Stimulated activated CD8-positive, alpha-beta memory T cell treated with anti-CD3 and anti-CD28 coated beads, Interleukin-15, amount 100 ng/mL, for 4 hours (primary cell): ENCODE results near the gene GSTA4.
"Not testable (repeated sequence)": the region's sequence is repeated elsewhere in the genome, so short reads cannot be mapped to it uniquely, and the experiment has no call there.

ENCODE experiments used
- DNase-seq, 2 donors: peaks; one replicate each; pipeline ENCODE4 v3.0.0-alpha.2; 2020; ENCODE audit warnings: low read depth in 2 of 2

GSTA4 gene

DNA sequence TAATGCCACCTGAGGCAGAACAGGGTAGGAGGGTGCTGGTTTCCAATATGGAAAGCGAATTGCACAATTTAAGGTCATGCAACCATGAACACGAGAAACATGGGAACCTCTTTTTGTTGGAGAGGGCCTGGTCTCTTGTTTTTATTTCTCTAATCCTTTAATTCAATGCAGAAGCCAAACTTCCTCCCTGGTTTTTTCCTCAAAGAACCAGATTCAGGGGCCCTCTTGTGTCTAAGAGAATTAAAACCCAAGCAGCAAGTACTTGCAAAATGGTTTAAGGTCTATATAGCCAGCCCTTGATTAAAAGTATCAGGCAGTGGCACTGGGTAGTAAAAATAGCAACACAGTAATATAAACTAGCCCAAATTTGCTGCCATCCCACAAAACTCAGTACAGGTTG, 19.5 kb downstream of the GSTA4 start:
- DNase-seq = no peak

GRCh38 chr6:52972989-52973388, 22.1 kb downstream of the GSTA4 start:
- no peak for DNase-seq

- DNase-seq = no peak
These were observed 25.7 kb downstream of the GSTA4 start for GRCh38 chr6:52969359-52969758.

DNA sequence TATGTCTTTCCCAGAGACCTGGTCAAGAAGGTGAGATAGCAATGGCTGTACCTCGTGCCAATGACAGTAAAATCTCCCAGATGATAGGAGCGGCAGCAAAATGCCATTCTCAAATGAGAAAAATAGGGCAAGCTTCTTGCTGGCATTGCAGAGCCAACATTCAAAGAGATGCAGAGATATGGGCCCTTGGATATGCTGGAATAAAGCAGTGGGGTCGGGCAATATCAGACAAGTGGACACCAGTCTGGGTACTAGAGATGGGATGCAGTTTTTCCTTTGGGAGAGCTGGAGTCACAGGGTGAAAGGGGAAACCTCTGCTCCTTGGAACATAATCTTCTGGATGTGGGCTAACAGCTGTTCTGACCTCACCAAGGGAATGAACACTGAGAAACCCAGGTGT, 29.0 kb downstream of the GSTA4 start:
- no peak for DNase-seq

DNA sequence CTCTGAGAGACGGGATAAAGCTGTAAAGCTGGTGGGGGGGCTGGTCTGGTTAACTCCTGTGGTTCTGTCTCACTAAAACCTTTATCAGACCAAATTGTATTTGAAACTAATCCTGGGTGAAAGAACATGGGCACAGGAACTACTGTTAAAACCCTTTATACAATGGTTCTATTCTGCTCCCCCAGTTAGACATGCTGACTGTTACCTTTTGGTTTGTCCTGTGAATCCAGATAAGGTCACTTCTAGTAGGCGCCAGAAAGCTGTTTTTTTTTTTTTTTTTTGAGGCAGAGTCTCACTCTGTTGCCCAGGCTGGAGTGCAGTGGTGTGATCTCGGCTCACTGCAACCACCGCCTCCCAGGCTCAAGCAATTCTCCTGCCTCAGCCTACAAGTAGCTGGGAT, 29.7 kb downstream of the GSTA4 start:
- no peak for DNase-seq

GRCh38 chr6:52964318-52964717, 30.8 kb downstream of the GSTA4 start:
- no peak for DNase-seq

GRCh38 chr6:52962701-52963100, 32.4 kb downstream of the GSTA4 start:
- DNase-seq = no peak

DNA sequence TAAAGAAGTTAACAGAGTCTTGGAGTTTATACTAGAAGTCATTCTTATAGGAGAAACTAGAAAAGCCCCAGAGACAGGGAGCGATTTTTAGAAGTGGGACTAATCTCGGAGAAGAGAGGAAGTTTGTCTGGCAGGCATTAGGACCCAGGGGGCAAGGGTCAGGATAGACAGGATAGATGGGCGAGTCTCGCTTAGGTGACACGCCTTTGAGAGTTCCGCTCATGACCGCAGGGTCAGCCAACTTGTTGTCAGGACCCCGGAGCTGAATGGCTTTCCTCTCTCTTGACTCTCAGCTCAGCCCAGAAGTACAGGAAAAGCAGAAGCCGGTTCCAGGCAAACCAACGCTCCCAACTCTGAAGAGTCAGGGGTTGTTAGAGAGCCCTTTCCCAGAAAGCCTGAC, 34.1 kb downstream of the GSTA4 start:
- DNase-seq = not testable (repeated sequence)

DNA sequence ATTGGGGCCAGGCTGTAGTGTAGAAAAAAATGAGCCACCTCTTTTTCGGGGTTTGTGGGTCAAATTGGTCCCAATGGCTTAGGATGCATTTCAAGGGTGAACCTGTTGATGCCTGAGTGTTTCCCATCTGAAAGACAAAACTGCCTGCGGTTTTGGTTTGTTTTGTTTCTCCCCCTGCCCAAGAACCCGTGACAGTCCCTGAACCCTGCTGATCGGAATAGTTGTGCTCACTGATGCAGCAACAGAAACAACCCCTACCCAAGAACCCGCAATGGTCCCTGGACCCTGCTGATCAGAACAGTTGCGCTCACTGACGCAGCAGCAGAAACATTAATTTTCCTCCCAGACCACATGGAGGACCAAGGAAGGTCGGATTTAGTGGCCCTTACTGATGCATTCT, 34.9 kb downstream of the GSTA4 start:
- not testable (repeated sequence) for DNase-seq

DNA sequence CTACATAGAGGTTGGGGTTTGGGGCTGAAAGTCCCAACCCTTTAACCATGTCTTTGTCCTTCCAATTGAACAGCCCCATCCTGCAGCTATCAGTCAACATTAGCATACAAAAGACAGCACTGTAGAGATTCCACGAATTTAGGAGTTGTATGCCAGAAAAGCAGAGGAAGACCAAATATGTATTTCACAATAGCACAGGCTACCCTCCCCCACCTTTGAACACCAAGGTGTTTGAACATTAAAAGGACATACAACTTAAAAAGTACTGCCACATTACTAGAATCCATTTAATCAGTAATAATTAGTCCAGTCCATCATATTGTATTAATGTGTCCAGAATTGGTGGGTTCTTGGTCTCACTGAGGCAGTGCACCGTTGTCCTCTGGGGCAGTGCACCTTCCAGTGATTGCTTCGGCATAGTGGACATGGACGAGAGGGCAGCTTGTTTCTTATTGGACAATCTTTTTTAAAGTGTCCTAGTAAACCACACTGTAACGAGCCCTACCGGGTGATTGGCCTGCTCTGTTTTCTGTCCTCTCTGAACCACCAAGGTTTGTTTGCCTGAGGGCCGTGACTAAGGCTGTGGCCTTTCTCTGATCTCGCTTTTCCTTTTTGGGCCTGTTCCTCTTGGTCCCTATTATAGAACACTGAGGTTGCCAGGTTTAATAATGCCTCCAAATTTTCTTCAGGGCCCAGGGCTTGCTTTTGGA, 36.4 kb downstream of the GSTA4 start:
- DNase-seq = no peak

GRCh38 chr6:52955871-52956270, 39.2 kb downstream of the GSTA4 start:
- DNase-seq = no peak

GRCh38 chr6:52953911-52954839, 40.9 kb downstream of the GSTA4 start:
- no peak for DNase-seq

GRCh38 chr6:52946306-52946705, 48.8 kb downstream of the GSTA4 start:
- no peak for DNase-seq

- not testable (repeated sequence) for DNase-seq
These were observed 52.3 kb downstream of the GSTA4 start for GRCh38 chr6:52942821-52943220.

GRCh38 chr6:52942221-52942620, 52.9 kb downstream of the GSTA4 start:
- DNase-seq = no peak

GRCh38 chr6:52937908-52938307, 57.2 kb downstream of the GSTA4 start:
- no peak for DNase-seq

- DNase-seq = no peak
These were observed 61.3 kb downstream of the GSTA4 start for GRCh38 chr6:52933778-52934177.

DNA sequence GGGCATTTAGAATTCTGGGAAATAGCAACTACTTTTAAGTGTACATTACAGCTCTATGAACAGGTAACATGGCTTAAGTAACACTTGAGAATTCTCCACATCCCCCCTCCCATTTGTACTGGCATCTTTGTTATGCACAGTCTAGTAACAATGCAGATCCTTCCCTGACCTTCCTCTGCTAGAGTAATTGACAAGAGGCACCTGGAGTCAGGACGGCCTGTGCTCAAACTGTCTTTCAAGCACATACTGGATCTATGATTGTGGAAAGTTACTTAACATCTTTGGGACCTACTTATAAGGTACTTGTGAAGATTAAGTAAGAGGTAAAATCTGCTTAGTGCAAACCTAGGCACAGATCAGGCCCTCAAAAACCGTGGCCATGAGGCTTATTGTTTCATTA, 63.7 kb downstream of the GSTA4 start:
- DNase-seq = no peak

- DNase-seq = no peak
These were observed 65.5 kb downstream of the GSTA4 start for GRCh38 chr6:52929321-52930164.
